HL-60 (cell line): ENCODE measurements around the gene TBC1D17.

Source experiments
- GABPA ChIP-seq: IDR thresholded peaks from 2 replicates; pipeline ENCODE4 v1.6.1; 2012; ENCODE audit warnings: low read depth
- POLR2AphosphoS5 ChIP-seq: IDR thresholded peaks from 2 replicates; pipeline ENCODE4 v1.6.1; 2012; ENCODE audit warnings: low read depth
- TF ChIP-seq, protein P1 (sequence below): IDR thresholded peaks from one replicate; pipeline ENCODE4 v1.5.1; 2011; ENCODE audit warnings: low read length, control low read depth, inconsistent platforms; ENCODE audit not compliant: insufficient read depth
- TF ChIP-seq, protein P2 (sequence below): IDR thresholded peaks from 2 replicates; pipeline ENCODE4 v1.6.1; 2012; ENCODE audit warnings: low read depth; ENCODE audit not compliant: insufficient replicate concordance

DNA sequence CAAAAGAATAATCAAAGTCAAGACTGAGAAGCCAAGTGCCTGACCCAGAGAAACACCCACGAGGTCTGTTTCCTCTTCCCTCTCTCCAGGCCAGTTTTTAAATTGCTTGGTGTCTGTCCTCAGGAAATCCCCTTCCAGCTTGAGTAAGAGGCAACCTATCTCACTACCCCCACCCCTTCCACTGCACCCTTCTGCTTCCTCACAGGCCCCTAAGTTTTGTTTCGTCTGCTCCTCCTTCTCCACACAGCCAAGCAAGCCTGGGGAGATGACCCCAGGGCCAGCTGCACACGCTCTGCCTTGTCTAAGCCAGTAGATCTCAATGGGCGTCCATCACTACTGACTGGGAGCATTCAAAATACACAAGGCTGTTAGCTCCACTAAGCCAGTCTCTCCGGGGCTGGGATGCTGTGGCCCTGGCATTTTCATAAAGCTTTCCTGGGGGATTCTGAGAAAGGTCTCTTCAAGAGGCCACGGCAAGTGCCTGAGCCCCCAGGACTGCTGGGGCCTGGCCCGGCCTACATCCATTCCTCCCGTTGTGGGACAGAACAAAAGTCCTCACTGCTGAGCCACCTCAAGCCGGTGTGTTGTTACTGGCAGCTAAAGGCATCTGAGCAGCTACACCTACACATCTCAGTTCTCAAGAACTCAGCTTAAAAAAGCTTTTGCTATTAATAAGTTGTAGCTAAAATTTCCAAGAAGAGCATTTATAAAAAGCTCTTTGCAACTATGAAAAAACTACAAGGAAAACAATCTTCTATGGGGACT, 34.1 kb downstream of the TBC1D17 start:
- TF ChIP-seq, protein P1, sequence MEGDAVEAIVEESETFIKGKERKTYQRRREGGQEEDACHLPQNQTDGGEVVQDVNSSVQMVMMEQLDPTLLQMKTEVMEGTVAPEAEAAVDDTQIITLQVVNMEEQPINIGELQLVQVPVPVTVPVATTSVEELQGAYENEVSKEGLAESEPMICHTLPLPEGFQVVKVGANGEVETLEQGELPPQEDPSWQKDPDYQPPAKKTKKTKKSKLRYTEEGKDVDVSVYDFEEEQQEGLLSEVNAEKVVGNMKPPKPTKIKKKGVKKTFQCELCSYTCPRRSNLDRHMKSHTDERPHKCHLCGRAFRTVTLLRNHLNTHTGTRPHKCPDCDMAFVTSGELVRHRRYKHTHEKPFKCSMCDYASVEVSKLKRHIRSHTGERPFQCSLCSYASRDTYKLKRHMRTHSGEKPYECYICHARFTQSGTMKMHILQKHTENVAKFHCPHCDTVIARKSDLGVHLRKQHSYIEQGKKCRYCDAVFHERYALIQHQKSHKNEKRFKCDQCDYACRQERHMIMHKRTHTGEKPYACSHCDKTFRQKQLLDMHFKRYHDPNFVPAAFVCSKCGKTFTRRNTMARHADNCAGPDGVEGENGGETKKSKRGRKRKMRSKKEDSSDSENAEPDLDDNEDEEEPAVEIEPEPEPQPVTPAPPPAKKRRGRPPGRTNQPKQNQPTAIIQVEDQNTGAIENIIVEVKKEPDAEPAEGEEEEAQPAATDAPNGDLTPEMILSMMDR: no peak
- TF ChIP-seq, protein P2, sequence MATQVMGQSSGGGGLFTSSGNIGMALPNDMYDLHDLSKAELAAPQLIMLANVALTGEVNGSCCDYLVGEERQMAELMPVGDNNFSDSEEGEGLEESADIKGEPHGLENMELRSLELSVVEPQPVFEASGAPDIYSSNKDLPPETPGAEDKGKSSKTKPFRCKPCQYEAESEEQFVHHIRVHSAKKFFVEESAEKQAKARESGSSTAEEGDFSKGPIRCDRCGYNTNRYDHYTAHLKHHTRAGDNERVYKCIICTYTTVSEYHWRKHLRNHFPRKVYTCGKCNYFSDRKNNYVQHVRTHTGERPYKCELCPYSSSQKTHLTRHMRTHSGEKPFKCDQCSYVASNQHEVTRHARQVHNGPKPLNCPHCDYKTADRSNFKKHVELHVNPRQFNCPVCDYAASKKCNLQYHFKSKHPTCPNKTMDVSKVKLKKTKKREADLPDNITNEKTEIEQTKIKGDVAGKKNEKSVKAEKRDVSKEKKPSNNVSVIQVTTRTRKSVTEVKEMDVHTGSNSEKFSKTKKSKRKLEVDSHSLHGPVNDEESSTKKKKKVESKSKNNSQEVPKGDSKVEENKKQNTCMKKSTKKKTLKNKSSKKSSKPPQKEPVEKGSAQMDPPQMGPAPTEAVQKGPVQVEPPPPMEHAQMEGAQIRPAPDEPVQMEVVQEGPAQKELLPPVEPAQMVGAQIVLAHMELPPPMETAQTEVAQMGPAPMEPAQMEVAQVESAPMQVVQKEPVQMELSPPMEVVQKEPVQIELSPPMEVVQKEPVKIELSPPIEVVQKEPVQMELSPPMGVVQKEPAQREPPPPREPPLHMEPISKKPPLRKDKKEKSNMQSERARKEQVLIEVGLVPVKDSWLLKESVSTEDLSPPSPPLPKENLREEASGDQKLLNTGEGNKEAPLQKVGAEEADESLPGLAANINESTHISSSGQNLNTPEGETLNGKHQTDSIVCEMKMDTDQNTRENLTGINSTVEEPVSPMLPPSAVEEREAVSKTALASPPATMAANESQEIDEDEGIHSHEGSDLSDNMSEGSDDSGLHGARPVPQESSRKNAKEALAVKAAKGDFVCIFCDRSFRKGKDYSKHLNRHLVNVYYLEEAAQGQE: no peak
- TF ChIP-seq GABPA: no peak
- no peak; the same call in 1 of the 2 replicates for TF ChIP-seq POLR2AphosphoS5
